HTR-8/SVneo (cell line): Measurements from ENCODE around the gene CEP128.
A peak's percentile ranks its signal among the peaks of the same experiment; 100 is the strongest.

Experiments
- DNase-seq: peaks from one replicate; pipeline ENCODE4 v3.0.0; 2011; ENCODE audit warnings: low spot score, mixed read lengths; ENCODE audit not compliant: insufficient read length
- FAIRE-seq: peaks from 2 replicates; lab custom pipeline; 2011; peaks lifted over from hg19 to GRCh38; lab: Jason Lieb, UNC

Gene CEP128

GRCh38 chr14:80941241-80942185, at the start of gene CEP128:
CEP128 (minus strand) TSS chr14:80941738.
- peak; percentile 90 for DNase-seq
- peak; percentile 83 for FAIRE-seq

- no peak for FAIRE-seq
Measured at GRCh38 chr14:80988735-80989429, 47.3 kb upstream of the CEP128 start.

GRCh38 chr14:80988192-80988591, 46.7 kb upstream of the CEP128 start:
- FAIRE-seq (no peak), DNase-seq (no peak)

More at GRCh38 chr14:80988735-80989429, 47.3 kb upstream of the CEP128 start:
- DNase-seq, result no peak

DNA sequence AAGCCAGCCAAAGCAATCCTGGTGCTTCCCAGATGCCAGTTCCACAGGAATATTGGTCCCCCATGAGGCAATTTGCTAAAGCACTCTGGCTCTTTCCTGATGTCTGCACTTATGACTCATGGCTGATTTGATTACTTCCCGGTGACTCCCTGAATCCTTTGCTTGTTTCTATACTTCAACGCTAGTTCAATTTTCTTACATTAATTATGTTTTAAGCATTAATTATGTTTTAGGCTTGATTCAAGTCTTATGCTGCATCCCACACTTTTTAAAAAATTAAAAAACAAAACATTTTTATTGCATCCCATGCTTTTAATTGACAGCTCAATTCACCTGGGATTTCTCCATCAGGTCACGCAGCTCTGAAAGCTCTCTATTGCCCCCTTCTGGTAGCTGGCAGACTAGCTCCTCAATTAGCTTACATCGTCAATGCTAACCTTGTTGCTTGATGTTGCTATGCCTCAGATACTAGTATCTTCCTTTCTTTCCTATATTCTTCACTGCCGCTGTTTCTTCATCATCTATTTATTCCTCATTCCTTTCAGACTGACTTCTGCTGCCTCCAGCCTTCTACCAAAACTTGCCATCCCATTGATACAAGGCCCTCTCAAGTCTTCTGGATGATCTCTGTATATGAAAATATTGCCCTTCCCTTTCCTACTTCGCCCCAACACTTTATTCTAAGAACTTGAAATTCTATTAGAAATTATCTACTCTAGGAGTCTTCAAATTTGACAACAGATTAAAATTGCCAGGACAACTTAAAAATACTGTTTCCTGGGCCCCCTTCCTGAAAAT, 45.9 kb upstream of the CEP128 start:
- DNase-seq (peak; percentile 64), FAIRE-seq (no peak)

GRCh38 chr14:80982711-80983110, 41.2 kb upstream of the CEP128 start:
- no peak for DNase-seq
- FAIRE-seq, result no peak

DNA sequence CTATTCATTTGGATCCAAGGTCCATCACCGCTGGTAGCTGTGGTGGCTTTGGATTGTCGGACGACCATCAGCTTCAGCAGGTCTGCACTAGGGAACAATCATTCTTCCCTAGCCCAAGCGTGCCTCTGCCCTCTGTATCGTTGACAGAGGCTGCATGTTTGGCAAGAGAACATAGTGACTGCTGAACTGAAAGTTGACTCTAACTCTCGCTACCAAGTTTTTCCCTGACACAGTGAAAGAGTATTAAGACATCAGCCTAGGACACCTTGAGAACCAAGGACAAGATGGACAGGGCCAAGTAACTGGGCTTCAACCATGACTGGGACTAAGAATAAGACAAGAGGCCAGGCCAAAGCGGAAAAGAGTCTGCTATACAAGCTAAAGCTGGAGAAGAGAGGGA, 40.1 kb upstream of the CEP128 start:
- FAIRE-seq, result no peak
- DNase-seq, result no peak

GRCh38 chr14:80981156-80981555, 39.6 kb upstream of the CEP128 start:
- FAIRE-seq, result no peak
- DNase-seq, result no peak

DNA sequence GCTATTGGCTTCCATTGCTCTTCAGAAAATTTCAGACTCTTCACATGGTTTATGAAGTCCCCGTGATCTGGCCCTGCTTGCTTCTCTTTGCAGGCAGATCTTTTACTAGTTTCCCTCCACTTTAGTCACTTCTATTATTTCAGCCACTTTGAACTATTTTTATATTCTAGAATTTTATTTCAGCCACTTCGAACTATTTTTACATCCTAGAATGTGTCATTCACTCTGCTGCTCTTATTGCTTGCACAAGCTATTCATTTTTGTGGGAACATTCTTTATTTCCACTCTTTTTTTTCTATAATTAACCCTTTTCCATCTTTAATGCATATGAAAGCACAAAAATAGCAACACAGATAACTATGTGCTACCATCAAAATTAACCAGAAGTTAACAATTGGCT, 38.4 kb upstream of the CEP128 start:
- no peak for FAIRE-seq
- no peak for DNase-seq

DNA sequence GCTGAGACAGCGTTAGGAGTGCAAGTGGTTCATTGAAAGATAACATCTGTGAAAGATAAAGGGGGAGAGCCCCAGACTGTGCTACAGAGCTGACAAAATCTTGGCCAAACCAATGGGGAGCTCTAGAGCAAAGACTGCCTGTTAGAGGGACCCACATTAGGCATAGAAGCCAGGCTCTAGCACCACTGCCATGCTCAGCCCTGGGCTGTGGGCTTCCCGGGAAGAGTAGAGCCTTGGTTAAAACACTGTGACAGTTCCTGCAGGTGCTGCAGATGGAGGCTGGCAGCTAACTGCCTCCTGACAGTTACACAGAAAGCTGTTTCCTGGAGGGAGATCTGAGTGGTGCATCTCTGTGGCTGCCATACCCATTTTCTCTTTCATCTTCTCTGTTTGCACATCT, 36.9 kb upstream of the CEP128 start:
- no peak for DNase-seq
- no peak for FAIRE-seq

DNA sequence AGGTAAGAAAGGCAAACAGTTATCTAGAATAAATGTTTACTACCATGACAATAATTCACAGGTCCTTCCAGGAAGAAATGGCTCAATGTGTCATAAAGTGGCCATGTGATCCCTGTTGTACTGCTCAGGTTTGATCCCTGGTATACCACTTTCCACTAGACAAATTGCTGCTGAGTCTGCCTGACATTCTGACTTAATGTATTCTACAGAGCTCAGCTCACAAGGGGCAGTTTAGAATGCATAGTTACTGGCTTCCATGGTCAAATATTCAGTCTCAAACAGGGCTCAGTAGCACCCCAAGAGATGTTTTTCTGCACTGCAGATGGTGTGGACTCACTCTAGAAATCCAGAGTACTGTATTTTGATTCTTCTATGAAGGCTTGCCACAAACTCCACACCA, 35.7 kb upstream of the CEP128 start:
- no peak for FAIRE-seq
- no peak for DNase-seq

DNA sequence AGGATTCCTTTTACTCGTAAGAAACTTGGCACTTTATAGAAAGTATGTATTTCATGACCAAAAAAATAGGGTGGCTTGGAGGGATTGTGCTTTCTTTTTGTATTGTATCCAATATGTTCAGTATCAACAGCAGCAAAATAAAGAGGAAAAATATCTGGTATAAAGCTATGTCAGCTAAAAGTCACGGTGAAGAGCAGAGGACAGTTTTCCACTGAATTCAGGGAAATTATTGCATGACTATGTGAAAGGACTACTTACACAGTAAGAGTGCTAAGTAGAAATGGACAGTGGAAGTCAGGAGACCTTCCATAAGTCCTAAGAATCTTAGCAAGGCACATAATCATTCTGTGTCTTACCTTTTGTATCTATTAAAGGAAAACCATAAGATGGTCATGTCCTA, 33.1 kb upstream of the CEP128 start:
- DNase-seq, result no peak
- no peak for FAIRE-seq

GRCh38 chr14:80973931-80974641, 32.5 kb upstream of the CEP128 start:
- DNase-seq (no peak), FAIRE-seq (no peak)

- DNase-seq (no peak), FAIRE-seq (no peak)
Measured at GRCh38 chr14:80965037-80965436, 23.5 kb upstream of the CEP128 start.

- no peak for DNase-seq
- no peak for FAIRE-seq
Measured at GRCh38 chr14:80959496-80959895, 18.0 kb upstream of the CEP128 start.

DNA sequence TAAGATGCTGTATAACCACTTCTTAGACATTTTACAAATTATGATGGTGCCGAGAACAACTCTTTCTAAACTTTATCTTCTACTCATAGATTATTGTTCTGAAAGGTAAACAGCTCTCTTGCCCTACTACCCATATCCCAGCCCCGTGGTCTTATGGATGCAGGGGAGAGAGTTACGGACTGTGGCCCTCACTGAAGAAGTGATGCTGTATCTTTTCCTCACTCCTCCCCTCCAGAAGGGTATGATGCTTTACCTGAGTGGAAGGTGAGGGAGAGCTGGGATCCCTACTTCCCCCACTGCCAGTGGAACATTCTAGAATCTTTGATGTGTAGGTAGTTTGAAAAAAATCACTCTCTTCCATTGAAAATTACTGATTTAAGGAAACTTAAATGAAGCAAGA, 17.4 kb upstream of the CEP128 start:
- no peak for FAIRE-seq
- DNase-seq, result no peak

- DNase-seq (no peak), FAIRE-seq (no peak)
Measured at GRCh38 chr14:80958226-80958625, 16.7 kb upstream of the CEP128 start.

DNA sequence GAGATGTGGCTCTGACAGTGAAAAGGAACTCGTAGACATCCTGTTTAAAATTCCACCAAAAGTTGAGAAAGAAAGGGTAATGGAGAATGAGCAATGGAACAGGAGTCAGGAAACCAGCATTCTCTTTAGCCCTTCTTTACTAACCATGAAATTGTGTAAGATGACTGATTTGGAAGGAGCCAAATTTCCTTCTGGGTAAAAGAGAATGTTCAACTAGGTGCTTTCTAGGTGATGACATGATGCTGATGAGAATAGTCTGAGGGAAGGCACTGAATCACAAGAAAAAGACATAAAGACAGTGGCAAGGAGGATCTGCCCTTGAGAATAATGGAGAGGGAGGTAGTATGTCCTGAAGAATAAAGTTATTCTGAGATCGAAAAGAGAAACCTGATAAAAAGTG, 16.1 kb upstream of the CEP128 start:
- no peak for FAIRE-seq
- DNase-seq, result no peak

DNA sequence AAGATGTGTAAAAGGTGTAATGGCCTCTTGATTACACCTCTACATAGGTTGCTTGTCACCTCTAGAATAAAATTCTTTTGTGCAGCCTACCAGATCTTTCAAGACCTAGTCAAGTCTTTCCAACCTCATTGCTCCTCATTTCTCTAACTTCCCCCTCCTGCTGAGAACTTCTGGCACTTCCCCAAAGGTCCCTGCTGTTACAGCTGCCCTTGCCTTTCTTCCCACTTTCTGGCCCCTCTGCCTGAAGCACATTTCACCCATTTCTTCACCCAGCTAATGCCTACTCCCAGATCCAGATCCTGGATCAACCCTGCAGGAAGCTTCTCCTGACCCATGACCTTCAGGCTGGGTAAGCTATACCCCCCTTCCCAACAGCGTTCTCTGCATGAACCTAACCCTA, 15.4 kb upstream of the CEP128 start:
- DNase-seq, result no peak
- no peak for FAIRE-seq

GRCh38 chr14:80956102-80956501, 14.6 kb upstream of the CEP128 start:
- DNase-seq, result no peak
- FAIRE-seq, result no peak

GRCh38 chr14:80955416-80955941, 13.9 kb upstream of the CEP128 start, which contains the start of gene TSHR:
TSHR (plus strand) TSS chr14:80955621; CDS start chr14:80955681, 60 bp downstream.
- DNase-seq, result no peak
- no peak for FAIRE-seq
